H9 (cell line): ENCODE results near the gene DKK3. TPM values are rescaled to one million over a fixed set of nuclear protein-coding genes. Genes with fewer than 3 reads are reported as not detected.

Source experiments
- DNase-seq: peaks from one replicate; pipeline ENCODE4 v3.0.0-alpha.2; 2017
- H2AFZ ChIP-seq: one replicate; pipeline ENCODE4 v1.6.1; 2013; ENCODE audit warnings: mild to moderate bottlenecking, low read length, control low read depth, moderate library complexity
- H2AK5ac ChIP-seq: 2 replicates; pipeline ENCODE4 v1.6.1; 2013; ENCODE audit warnings: low read length, control low read depth, mixed read lengths; ENCODE audit not compliant: insufficient read length
- H2BK120ac ChIP-seq: one replicate; pipeline ENCODE4 v1.6.1; 2013; ENCODE audit warnings: low read depth, mild to moderate bottlenecking, low read length, control low read depth, inconsistent platforms; ENCODE audit not compliant: poor library complexity, severe bottlenecking
- H2BK12ac ChIP-seq: 2 replicates; pipeline ENCODE4 v1.6.1; 2013; ENCODE audit warnings: low read length, control low read depth, mixed read lengths, low read depth; ENCODE audit not compliant: insufficient read length
- H2BK15ac ChIP-seq: 2 replicates; pipeline ENCODE4 v1.6.1; 2013; ENCODE audit warnings: low read depth, low read length, control low read depth
- H2BK20ac ChIP-seq: one replicate; pipeline ENCODE4 v1.6.1; 2013; ENCODE audit warnings: low read depth, mild to moderate bottlenecking, low read length, control low read depth, inconsistent platforms; ENCODE audit not compliant: poor library complexity, severe bottlenecking
- H2BK5ac ChIP-seq: 2 replicates; pipeline ENCODE4 v1.6.1; 2013; ENCODE audit warnings: low read length, control low read depth, mixed read lengths; ENCODE audit not compliant: insufficient read length
- H3K14ac ChIP-seq: 2 replicates; pipeline ENCODE4 v1.6.1; 2013; ENCODE audit warnings: low read length, control low read depth; ENCODE audit not compliant: insufficient read depth
- H3K18ac ChIP-seq: 2 replicates; pipeline ENCODE4 v1.6.1; 2013; ENCODE audit warnings: low read depth, mild to moderate bottlenecking, mixed read lengths, low read length, control low read depth; ENCODE audit not compliant: insufficient read length
- H3K23ac ChIP-seq: 2 replicates; pipeline ENCODE4 v1.6.1; 2013; ENCODE audit warnings: low read length, control low read depth, mixed read lengths, low read depth; ENCODE audit not compliant: insufficient read length
- H3K23me2 ChIP-seq: 2 replicates; pipeline ENCODE4 v1.6.1; 2013; ENCODE audit warnings: low read depth, mild to moderate bottlenecking, mixed read lengths, low read length, control low read depth; ENCODE audit not compliant: insufficient read length, poor library complexity, severe bottlenecking
- H3K27ac ChIP-seq: 2 replicates; pipeline ENCODE4 v1.5.1; 2013; ENCODE audit warnings: low read length, control low read depth, mixed read lengths, low read depth; ENCODE audit not compliant: insufficient read length
- H3K27me3 ChIP-seq: 2 replicates; pipeline ENCODE4 v1.6.1; 2013; ENCODE audit warnings: low read length, control low read depth, inconsistent platforms; ENCODE audit not compliant: insufficient read depth
- H3K4ac ChIP-seq: 2 replicates; pipeline ENCODE4 v1.6.1; 2013; ENCODE audit warnings: low read depth, mild to moderate bottlenecking, control low read depth, inconsistent platforms, low read length, moderate library complexity
- H3K4me1 ChIP-seq: 2 replicates; pipeline ENCODE4 v1.6.1; 2013; ENCODE audit warnings: low read length, control low read depth, inconsistent platforms; ENCODE audit not compliant: insufficient read depth
- H3K4me2 ChIP-seq: 2 replicates; pipeline ENCODE4 v1.6.1; 2013; ENCODE audit warnings: low read length, control low read depth, mixed read lengths; ENCODE audit not compliant: insufficient read length, insufficient read depth
- H3K56ac ChIP-seq: 2 replicates; pipeline ENCODE4 v1.6.1; 2013; ENCODE audit warnings: low read depth, mild to moderate bottlenecking, mixed read lengths, low read length, control low read depth; ENCODE audit not compliant: insufficient read length
- H3K79me1 ChIP-seq: 2 replicates; pipeline ENCODE4 v1.6.1; 2013; ENCODE audit warnings: low read depth, mild to moderate bottlenecking, moderate library complexity, low read length, control low read depth, inconsistent platforms; ENCODE audit not compliant: insufficient read depth, poor library complexity, severe bottlenecking
- H3K79me2 ChIP-seq: 2 replicates; pipeline ENCODE4 v1.6.1; 2013; ENCODE audit warnings: low read length, control low read depth, inconsistent platforms; ENCODE audit not compliant: insufficient read depth
- H3K9ac ChIP-seq: 2 replicates; pipeline ENCODE4 v1.6.1; 2013; ENCODE audit warnings: low read length, control low read depth, mixed read lengths; ENCODE audit not compliant: insufficient read length; ENCODE audit errors: extremely low read depth
- H3K9me3 ChIP-seq: one replicate; pipeline ENCODE4 v1.6.1; 2013; ENCODE audit warnings: low read depth, low read length, inconsistent platforms; ENCODE audit not compliant: control insufficient read depth
- H3T11ph ChIP-seq: one replicate; pipeline ENCODE4 v1.6.1; 2013; ENCODE audit warnings: mild to moderate bottlenecking, low read length, control low read depth, inconsistent platforms
- H4K20me1 ChIP-seq: one replicate; pipeline ENCODE4 v1.6.1; 2013; ENCODE audit not compliant: control insufficient read depth, insufficient read length, insufficient read depth
- H4K5ac ChIP-seq: 2 replicates; pipeline ENCODE4 v1.6.1; 2013; ENCODE audit warnings: low read depth, mild to moderate bottlenecking, mixed read lengths, low read length, control low read depth; ENCODE audit not compliant: insufficient read length
- H4K8ac ChIP-seq: replicated peaks from 2 replicates; pipeline ENCODE4 v1.6.1; 2013; ENCODE audit warnings: low read length, control low read depth, mixed read lengths, low read depth; ENCODE audit not compliant: insufficient read length
- H4K91ac ChIP-seq: 2 replicates; pipeline ENCODE4 v1.6.1; 2013; ENCODE audit warnings: low read depth, mild to moderate bottlenecking, moderate library complexity, mixed read lengths, low read length, control low read depth; ENCODE audit not compliant: insufficient read length
- H3K27ac Mint-ChIP-seq, 3 experiments: 2 replicates in 2 of 3; 3 replicates in 1 of 3; pipeline ENCODE4 v1.8.0; 2020 to 2021; ENCODE audit warnings: mixed read lengths in 3 of 3, mild to moderate bottlenecking in 1 of 3, moderate library complexity in 1 of 3
- H3K27me3 Mint-ChIP-seq: 2 replicates; pipeline ENCODE4 v1.8.0; 2021; ENCODE audit warnings: low read depth, mild to moderate bottlenecking, moderate library complexity, mixed read lengths
- H3K36me3 Mint-ChIP-seq, 3 experiments: 2 replicates in 2 of 3; 3 replicates in 1 of 3; pipeline ENCODE4 v1.8.0; 2020 to 2021; ENCODE audit warnings: low read depth in 3 of 3, mixed read lengths in 3 of 3; ENCODE audit not compliant: insufficient read depth in 1 of 3
- H3K4me1 Mint-ChIP-seq, 2 experiments: 2 replicates each; pipeline ENCODE4 v1.8.0; 2020; ENCODE audit warnings: mixed read lengths in 2 of 2
- H3K4me3 Mint-ChIP-seq, 2 experiments: 2 replicates in 1 of 2; 3 replicates in 1 of 2; pipeline ENCODE4 v1.8.0; 2020 to 2021; ENCODE audit warnings: mild to moderate bottlenecking in 2 of 2, mixed read lengths in 2 of 2, moderate library complexity in 1 of 2
- H3K9me3 Mint-ChIP-seq, 2 experiments: 2 replicates in 1 of 2; 3 replicates in 1 of 2; pipeline ENCODE4 v1.8.0; 2020; ENCODE audit warnings: mild to moderate bottlenecking in 2 of 2, mixed read lengths in 2 of 2, moderate library complexity in 1 of 2
- CTCF ChIP-seq: fragments of 200-600 bp; sonication (generic); conservative IDR thresholded peaks from 3 replicates; pipeline ENCODE4 v1.8.0; 2021; ENCODE audit warnings: antibody characterized with exemption, mild to moderate bottlenecking
- WGBS: extraction: QIAGEN DNeasy Blood & Tissue Kit; methylation state at CpG from one replicate; pipeline ENCODE4 v1.1.7; 2013; ENCODE audit warnings: missing lambda C conversion rate, low lambda C conversion rate, mixed read lengths; ENCODE audit not compliant: insufficient read length; ENCODE audit errors: extremely low coverage; 5-methylcytosine and 5-hydroxymethylcytosine counted together
- total RNA-seq: library from RNA; stranded (reverse); gene quantifications from 2 replicates; pipeline ENCODE4 v1.2.1, GENCODE V29; 2021

The DKK3 gene
- total RNA-seq, 1 experiment from 2014 or later, result 17.1 TPM

GRCh38 chr11:11964774-11965150 is 43.7 kb downstream of the DKK3 start:
- Mint-ChIP-seq H3K36me3 (peaks cover 0 to 12% (median 5%) of the 10 kb centered on the region in 3 experiments; a peak in 3 of 7 replicates), H3K4me3 (no peak overlapping the region), H3K9me3 (no peaks in the 10 kb centered on the region), H3K27me3 (no peaks in the 10 kb centered on the region; the same call in 1 of the 2 replicates), H3K4me1 (peaks cover 12 to 14% of the 10 kb centered on the region in 2 experiments), H3K27ac (no peak overlapping the region)
- no peak for TF ChIP-seq CTCF
- H3K27ac ChIP-seq, result no peak overlapping the region
- no peaks in the 10 kb centered on the region for H3K79me1 ChIP-seq
- H3K23me2 ChIP-seq, result no peaks in the 10 kb centered on the region
- H4K20me1 ChIP-seq, result no peaks in the 10 kb centered on the region
- H2AFZ ChIP-seq, result no peak overlapping the region
- H3K56ac ChIP-seq, result no peak overlapping the region
- H2BK20ac ChIP-seq, result no peak overlapping the region
- H2BK15ac ChIP-seq, result no peak overlapping the region
- no peak overlapping the region for H2BK120ac ChIP-seq
- no peak overlapping the region for H3K18ac ChIP-seq
- no peak overlapping the region for H2AK5ac ChIP-seq
- no peak overlapping the region for H2BK5ac ChIP-seq
- H3K9me3 ChIP-seq, result no peaks in the 10 kb centered on the region
- H3K79me2 ChIP-seq, result no peaks in the 10 kb centered on the region
- H3K27me3 ChIP-seq, result no peaks in the 10 kb centered on the region
- H2BK12ac ChIP-seq, result no peak overlapping the region
- no peak overlapping the region for H3K4me2 ChIP-seq
- no peak overlapping the region for H3K14ac ChIP-seq
- H3K9ac ChIP-seq, result no peak overlapping the region
- H4K8ac ChIP-seq, result no peak overlapping the region
- no peaks in the 10 kb centered on the region; the same call in 1 of the 2 replicates for H3K4me1 ChIP-seq
- no peak overlapping the region for H3K4ac ChIP-seq
- no peak overlapping the region for H3K23ac ChIP-seq
- no peak overlapping the region for H4K91ac ChIP-seq
- H3T11ph ChIP-seq, result no peak overlapping the region
- no peak overlapping the region for H4K5ac ChIP-seq
- DNase-seq, result no peak
- no CpG with 5 or more reads among the region's 5 CpGs for WGBS
